ENCODE results near the gene FBXO42. TPM values are rescaled to one million over a fixed set of nuclear protein-coding genes. Genes with fewer than 3 reads are reported as not detected.

Gene FBXO42
- total and polyA plus RNA-seq, 9 of the 15 experiments (the other 6 are each of a cell fraction or from before 2014, with no cell fraction given) = 7.2 to 24.8 (median 17.4) TPM

DNA sequence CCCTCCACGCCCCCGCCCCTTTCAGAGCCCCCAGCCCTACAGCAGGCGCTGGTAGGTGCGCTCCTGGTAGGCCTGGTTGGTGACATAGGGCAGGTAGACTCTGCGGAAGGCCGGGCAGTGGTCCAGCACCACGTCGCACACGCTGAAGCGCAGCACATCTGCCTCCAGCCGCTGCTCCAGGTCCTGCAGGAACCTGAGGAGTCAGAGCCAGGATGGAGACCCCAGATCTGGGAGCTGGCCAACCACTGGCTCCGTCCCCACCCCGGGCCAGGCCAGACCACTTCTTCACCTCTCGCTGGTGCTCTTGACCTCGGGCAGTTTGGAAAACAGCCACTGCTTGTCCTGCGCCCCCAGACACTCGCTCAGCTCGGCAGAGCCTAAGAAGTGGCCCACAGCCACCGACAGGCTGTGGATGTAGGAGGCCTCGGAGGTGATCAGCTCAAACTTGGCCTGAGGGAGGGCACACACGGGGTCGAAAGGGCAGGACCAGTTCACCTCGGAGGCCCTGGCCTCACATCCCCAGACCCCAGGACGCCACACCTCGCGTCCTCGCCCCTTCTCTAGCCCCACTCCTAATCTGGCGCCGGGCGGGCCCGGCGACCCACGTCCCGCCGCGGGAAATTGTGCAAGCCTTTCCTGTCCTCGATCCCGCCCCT is 146.3 kb downstream of the FBXO42 start (continued):
- TF ChIP-seq ZBTB7A (IDR thresholded peaks at IDR 0.05; ENCODE audit: borderline replicate concordance, control insufficient read depth, low read depth, low read length) (peak; percentile 83; the same call in 1 of the 2 replicates), CEBPB (tag; IDR thresholded peaks at IDR 0.05) (peak; percentile 93), ZNF589 (CRISPR knock-in tag; IDR thresholded peaks at IDR 0.05; ENCODE audit: low read depth) (0 out of 2 replicates have a peak, but pooled peaks have one; percentile 44), PHF8 (IDR thresholded peaks at IDR 0.05; ENCODE audit: borderline replicate concordance, low read length) (peak; percentile 65; the same call in 1 of the 2 replicates), MAZ (CRISPR knock-in tag; conservative IDR thresholded peaks at IDR 0.05 in 1 of 2, IDR thresholded peaks at IDR 0.05 in 1 of 2) (peak; percentile 14 to 31; a peak in 3 of 4 replicates), ZNF133 (CRISPR knock-in tag; IDR thresholded peaks at IDR 0.05) (no peak), PHF20 (IDR thresholded peaks at IDR 0.05; ENCODE audit: partially characterized antibody) (peak; percentile 10), TRIM24 (IDR thresholded peaks at IDR 0.05) (peak in 1 of 2 experiments; percentile 13; a peak in 1 of 4 replicates), SMAD4 (CRISPR knock-in tag; conservative IDR thresholded peaks at IDR 0.05) (peak; percentile 19; the same call in 1 of the 2 replicates), ZNF354B (CRISPR knock-in tag; IDR thresholded peaks at IDR 0.05) (no peak), SAP30 (IDR thresholded peaks at IDR 0.05; ENCODE audit: borderline replicate concordance, insufficient read depth, low read depth, low read length, poor library complexity, severe bottlenecking) (peak; percentile 67), ELF2 (CRISPR knock-in tag; IDR thresholded peaks at IDR 0.05) (peak; percentile 18; the same call in 1 of the 2 replicates), RBM22 (IDR thresholded peaks at IDR 0.05; ENCODE audit: low read depth, low read length, poor library complexity, severe bottlenecking) (peak; percentile 39), EP300 (IDR thresholded peaks at IDR 0.05; ENCODE audit: low read length) (0 out of 2 replicates have a peak, but pooled peaks have one; percentile 1), ZNF175 (CRISPR knock-in tag; IDR thresholded peaks at IDR 0.05; ENCODE audit: low read depth) (peak; percentile 6; the same call in 1 of the 2 replicates), ZBED1 (IDR thresholded peaks at IDR 0.05) (no peak), ZFX (CRISPR knock-in tag; IDR thresholded peaks at IDR 0.05) (peak; percentile 28; the same call in 1 of the 2 replicates), HMGN3 (IDR thresholded peaks at IDR 0.05; ENCODE audit: borderline replicate concordance, extremely low read depth, insufficient read length, low read depth, low read length) (peak; percentile 7), KDM1A (IDR thresholded peaks at IDR 0.05) (no peak), OTX1 (CRISPR knock-in tag; IDR thresholded peaks at IDR 0.05) (0 out of 2 replicates have a peak, but pooled peaks have one; percentile 47), TEAD2 (tag; IDR thresholded peaks at IDR 0.05) (no peak), CEBPG (CRISPR knock-in tag; IDR thresholded peaks at IDR 0.05) (peak; percentile 80), CEBPG (tag; conservative IDR thresholded peaks at IDR 0.05 in 1 of 2, IDR thresholded peaks at IDR 0.05 in 1 of 2) (peak; percentile 75 to 94)
- TF ChIP-seq, protein P1, sequence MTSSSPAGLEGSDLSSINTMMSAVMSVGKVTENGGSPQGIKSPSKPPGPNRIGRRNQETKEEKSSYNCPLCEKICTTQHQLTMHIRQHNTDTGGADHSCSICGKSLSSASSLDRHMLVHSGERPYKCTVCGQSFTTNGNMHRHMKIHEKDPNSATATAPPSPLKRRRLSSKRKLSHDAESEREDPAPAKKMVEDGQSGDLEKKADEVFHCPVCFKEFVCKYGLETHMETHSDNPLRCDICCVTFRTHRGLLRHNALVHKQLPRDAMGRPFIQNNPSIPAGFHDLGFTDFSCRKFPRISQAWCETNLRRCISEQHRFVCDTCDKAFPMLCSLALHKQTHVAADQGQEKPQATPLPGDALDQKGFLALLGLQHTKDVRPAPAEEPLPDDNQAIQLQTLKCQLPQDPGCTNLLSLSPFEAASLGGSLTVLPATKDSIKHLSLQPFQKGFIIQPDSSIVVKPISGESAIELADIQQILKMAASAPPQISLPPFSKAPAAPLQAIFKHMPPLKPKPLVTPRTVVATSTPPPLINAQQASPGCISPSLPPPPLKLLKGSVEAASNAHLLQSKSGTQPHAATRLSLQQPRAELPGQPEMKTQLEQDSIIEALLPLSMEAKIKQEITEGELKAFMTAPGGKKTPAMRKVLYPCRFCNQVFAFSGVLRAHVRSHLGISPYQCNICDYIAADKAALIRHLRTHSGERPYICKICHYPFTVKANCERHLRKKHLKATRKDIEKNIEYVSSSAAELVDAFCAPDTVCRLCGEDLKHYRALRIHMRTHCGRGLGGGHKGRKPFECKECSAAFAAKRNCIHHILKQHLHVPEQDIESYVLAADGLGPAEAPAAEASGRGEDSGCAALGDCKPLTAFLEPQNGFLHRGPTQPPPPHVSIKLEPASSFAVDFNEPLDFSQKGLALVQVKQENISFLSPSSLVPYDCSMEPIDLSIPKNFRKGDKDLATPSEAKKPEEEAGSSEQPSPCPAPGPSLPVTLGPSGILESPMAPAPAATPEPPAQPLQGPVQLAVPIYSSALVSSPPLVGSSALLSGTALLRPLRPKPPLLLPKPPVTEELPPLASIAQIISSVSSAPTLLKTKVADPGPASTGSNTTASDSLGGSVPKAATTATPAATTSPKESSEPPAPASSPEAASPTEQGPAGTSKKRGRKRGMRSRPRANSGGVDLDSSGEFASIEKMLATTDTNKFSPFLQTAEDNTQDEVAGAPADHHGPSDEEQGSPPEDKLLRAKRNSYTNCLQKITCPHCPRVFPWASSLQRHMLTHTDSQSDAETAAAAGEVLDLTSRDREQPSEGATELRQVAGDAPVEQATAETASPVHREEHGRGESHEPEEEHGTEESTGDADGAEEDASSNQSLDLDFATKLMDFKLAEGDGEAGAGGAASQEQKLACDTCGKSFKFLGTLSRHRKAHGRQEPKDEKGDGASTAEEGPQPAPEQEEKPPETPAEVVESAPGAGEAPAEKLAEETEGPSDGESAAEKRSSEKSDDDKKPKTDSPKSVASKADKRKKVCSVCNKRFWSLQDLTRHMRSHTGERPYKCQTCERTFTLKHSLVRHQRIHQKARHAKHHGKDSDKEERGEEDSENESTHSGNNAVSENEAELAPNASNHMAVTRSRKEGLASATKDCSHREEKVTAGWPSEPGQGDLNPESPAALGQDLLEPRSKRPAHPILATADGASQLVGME (CRISPR knock-in tag; IDR thresholded peaks at IDR 0.05) = peak; percentile 67; the same call in 1 of the 2 replicates

Measured in K562 (cell line).